ENCODE results near the gene TMEM94.
"Not testable (repeated sequence)": the region's sequence is repeated elsewhere in the genome, so short reads cannot be mapped to it uniquely, and the experiment has no call there.

The TMEM94 gene

DNA sequence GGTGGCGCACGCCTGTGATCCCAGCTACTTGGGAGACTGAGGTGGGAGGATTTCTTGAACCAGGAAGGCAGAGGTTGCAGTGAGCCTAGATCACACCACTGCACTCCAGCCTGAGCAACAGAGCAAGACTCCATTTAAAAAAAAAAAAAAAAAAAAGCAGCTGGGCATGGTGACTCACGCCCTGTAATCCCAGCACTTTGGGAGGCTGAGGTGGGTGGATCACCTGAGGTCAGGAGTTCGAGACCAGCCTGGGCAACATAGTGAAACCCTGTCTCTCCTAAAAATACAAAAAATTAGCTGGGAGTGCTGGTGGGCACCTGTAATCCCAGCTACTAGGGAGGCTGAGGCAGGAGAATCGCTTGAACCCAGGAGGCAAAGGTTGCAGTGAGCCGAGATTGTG is 10.5 kb upstream of the TMEM94 start:
- DNase-seq, result not testable (repeated sequence)

DNA sequence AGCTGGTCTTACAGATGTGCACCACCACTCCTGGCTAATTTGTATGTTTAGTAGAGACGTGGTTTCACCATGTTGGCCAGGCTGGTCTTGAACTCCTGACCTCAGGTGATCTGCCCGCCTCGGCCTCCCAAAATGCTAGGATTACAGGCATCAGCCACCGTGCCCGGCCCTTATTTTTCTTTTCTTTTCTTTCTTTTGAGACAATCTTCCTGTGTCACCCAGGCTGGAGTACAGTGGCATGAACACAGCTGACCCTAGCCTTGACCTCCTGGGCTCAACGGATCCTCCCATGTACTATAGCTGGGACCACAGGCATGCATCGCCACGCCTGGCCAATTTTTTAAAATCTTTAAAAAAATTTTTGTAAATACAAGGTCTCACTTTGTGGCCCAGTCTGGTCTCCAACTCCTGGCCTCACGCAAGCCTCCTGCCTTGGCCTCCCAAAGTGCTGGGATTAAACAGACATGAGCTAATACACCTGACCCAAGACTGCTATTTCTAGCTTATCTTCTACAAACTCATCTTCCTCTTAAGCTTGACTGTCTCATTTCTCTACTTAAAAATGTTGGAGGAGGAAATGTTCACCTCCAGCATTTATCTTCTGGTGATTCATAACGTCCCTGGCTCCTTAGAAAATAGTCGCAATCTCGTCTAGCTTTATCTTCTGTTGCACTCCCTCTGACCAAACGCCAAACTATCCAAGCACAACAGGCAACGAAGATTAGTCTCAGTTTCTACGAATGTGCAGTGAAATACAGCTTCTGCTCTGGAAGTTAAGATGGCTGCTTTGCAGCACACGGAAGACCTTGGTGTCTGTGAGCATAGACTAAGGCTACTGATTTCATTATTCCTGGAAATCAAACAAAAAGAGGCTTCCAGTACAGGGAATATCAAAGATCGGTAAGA is 8.2 kb upstream of the TMEM94 start:
- DNase-seq, result no peak

DNA sequence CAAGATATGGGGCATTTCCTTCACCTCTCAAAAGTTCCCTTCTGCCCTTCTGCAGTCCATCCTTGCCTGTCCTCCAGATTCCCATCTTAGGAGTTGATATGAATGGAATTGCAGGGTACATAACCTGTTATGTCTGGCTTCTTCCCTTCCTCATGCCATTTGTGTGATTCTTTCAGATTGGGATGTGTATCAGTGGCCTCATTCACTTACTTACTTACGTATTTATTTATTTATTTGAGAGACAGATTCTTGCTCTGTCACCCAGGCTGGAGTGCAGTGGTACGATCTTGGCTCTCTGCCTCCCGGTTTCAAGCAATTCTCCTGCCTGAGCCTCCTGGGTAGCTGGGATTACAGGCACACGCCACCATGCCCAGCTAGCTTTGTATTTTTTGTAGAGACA is 6.2 kb upstream of the TMEM94 start:
- no peak for DNase-seq

- DNase-seq, result no peak
These were observed 2.2 kb upstream of the TMEM94 start for GRCh38 chr17:75454193-75454592.

GRCh38 chr17:75454672-75455071 is 1.8 kb upstream of the TMEM94 start:
- DNase-seq, result not testable (repeated sequence)

DNA sequence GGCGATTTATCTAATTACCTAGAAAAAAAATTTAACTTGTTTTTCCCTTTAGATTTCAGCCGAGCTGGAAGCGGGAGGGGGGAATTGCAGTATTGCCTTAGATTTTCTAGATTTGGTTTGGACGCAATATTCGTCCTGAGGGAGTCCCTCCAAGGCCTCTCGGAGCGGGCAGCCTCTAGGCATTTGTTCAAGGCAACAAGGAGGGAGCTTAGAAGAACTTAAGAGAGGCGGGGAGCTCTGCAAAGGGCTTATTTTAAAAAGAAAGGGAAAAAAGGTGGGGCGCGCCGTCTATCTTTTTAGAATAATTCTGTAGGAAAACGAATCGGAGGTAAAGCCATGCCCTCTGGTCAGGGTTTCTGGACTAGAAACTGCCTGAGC is 407 bp upstream of the TMEM94 start:
- no peak for DNase-seq

DNA sequence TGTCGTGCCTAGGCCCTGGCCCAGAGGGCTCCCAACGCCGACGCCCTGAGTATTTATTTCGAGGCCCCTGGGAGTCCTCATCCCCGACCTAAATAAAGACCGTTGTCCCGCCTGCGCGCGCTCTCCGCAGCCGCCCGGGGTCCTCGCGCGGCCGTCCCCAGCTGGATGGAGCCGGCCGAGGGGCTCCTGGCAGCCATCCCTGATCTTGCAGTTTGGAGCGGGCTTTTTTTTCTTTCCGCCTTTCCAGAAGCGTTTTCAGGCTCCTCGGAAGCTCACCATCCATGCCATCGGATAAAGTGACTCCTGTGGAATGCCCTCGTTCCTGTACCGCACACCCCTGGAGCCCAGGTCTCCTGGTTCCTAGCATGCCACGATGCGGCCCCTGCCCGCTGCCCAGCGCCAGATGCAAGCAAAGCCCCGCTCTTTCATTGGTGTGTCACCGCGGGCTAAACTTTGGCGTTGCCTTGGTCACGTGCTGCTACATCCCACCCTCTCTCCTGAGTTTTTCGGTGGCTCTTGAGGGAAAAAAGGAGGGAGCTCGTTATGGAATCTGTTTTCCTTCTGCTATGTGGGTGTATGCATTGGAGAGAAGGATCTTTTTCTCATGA is 716 bp downstream of the TMEM94 start:
- DNase-seq, result no peak

- DNase-seq, result no peak
These were observed 2.8 kb downstream of the TMEM94 start for GRCh38 chr17:75459246-75459589.

GRCh38 chr17:75459590-75460267 is 3.3 kb downstream of the TMEM94 start:
- DNase-seq, result no peak

DNA sequence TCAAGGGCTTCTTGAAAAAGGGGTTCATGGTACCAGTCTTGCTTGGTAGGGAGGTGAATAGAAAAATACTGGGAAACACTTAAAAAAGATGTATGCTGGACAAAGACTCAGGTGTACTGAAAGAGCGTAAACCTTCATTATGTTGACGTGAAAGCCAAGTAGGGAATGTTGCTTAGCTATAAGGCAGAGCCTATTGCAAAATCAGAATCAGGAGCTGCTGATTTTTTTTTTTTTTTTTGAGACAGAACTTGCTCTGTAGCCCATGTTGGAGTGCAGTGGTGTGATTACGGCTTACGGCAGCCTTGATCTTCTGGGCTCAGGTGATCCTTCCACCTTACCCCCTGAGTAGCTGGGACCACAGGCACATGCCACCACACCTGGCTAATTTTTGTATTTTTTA is 3.9 kb downstream of the TMEM94 start:
- DNase-seq, result no peak

DNA sequence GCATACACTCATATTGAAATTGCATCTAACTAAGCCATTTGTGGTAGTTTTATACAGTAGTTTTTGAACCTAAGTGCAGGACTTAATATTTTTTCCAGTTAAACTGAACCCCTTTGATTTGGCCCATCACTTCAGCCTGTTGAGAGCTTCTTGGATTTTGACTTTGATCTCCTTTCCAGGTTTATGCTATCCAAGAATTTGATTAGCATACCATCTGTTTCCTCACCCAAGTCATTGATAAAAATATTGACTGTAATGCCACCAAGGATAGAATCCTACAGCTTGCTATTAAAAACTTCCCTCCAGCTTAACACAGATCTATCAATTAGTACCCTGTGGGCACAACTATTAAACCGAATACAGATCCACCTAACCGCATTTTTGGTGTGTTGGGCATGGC is 7.2 kb downstream of the TMEM94 start:
- no peak for DNase-seq

DNA sequence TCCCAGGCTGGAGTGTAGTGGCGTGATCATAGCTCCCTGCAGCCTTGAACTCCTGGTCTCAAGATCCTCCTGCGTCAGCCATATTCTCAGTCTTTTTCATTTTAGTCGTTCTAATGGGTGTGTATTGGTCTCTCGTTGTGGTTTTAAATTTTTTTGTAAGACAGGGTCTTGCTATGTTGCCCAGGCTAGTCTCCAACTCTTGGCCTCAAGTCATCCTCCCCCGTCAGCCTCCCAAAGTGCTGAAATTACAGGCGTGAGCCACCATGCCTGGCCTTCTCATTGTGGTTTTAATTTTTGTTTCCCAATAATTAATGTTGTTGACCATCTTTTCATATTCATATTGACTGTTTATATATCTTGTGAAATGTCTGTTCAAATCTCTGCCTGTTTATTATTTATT is 8.6 kb downstream of the TMEM94 start:
- no peak for DNase-seq

DNA sequence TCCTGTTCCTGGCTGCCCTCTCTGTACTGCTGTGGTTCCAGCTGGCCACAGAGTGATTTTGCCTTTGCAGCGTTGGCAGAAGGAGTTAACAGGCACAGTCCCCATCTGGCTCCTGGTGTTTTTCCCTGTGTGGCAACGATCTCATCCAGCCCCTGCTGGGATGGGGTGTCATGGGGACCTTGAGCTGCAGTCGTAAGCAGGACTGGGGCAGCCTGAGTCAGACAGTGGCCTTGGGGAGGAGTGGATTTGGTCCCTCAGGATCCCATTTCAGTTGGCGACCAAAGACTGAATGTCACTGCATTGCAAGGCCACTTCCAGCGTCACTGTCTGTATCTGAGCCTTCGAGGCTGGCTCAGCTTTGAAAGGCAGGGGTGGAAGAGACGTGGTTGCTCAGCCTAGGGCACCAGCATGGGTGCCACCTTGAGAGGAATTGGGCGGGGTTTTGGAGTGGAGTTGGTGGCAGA is 11.9 kb downstream of the TMEM94 start:
- no peak for DNase-seq

GRCh38 chr17:75468779-75469373 is 12.4 kb downstream of the TMEM94 start:
- no peak for DNase-seq

DNA sequence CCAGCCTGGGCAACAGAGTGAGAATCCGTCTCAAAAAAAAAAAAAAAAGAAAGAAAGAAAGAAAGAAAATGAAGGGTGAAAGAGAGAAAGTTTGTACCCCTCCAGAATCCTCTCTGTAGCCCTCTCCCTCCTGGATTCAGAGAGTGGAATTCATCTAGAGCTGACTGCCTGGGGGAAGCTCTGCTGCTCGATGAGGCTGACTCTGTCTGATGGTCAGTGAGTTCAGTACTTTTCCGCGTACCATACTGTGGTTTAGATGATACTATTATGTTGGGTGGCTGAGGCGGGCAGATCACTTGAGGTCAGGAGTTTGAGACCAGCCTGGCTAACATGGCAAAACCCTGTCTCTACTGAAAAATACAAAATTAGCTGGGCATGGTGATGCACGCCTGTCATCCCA is 14.8 kb downstream of the TMEM94 start:
- DNase-seq, result no peak

- no peak for DNase-seq
These were observed 15.7 kb downstream of the TMEM94 start for GRCh38 chr17:75472119-75472518.

- DNase-seq, result no peak
These were observed 16.8 kb downstream of the TMEM94 start for GRCh38 chr17:75473246-75473645.

DNA sequence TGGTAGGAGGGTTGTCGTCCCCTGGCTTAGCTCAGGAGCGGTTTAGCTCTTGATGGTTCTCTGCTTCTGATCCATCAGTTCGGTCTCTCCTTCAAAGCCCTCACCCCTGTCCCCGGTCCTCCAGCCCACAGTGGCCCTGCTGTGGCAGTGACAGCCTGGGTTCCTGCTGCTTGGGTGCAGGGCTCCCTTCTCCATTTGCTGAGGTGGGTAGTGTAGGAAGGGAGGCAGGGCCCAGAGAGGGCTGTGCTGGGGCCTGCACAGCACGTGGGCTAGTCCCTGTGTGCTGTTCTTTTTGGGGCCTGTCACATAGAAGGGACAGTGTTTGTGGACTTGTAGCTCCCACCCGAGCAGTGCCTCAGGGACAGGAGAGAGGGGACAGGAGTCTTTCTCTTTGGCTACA is 18.3 kb downstream of the TMEM94 start:
- DNase-seq, result no peak

DNA sequence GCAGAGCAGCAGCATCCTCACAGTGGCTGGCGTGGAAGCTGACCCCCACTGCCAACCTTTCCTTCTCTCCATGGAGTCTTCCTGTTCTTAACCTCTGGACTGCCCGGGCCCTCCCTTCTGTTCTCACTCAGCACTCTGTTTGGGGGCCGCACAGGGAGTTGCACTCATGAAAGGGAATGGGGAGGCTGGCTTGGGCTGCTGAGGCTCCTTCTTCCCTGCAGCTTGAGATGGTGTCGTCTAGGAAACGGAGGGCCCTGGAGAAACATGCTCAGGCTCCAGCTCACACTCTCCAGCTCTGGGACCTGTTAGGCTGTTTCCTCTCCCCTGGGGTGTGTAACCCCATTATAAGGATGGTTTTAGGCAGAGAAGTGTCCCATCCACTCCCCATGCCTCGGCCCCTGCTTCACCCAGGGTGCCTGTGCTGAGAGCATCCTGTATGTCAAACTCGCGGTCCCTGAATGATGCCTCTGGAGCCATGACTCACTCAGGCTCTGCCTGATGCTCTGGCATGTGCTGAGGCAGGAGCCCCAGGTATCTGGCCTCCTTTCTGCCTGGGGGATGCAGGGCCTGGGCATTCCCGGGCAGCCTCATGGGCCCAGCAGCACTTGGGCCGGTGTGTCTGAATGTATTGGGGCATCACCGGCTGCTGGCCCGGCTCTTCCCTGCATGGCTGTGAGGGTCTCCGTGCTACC is 18.9 kb downstream of the TMEM94 start:
- DNase-seq, result no peak

DNA sequence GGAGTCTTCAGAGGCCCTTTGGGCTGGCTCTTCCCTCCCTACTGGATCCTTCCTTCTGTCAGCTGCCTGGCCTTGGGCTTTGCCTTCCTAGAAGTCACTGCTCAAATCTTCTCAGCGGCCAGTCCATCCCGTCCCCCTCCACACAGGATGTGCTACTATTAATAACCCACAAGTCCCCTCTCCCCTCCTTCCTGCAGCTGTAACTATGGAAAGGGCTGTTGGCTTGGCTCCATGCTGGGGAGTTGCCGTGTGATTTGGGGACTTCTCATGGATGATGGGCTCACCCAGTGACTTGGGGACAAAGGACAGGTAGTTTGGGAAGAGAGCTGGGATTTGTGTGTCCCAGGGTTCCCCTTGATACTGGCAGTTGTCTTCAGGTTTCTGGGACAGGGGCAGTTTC is 19.4 kb downstream of the TMEM94 start:
- no peak for DNase-seq

DNA sequence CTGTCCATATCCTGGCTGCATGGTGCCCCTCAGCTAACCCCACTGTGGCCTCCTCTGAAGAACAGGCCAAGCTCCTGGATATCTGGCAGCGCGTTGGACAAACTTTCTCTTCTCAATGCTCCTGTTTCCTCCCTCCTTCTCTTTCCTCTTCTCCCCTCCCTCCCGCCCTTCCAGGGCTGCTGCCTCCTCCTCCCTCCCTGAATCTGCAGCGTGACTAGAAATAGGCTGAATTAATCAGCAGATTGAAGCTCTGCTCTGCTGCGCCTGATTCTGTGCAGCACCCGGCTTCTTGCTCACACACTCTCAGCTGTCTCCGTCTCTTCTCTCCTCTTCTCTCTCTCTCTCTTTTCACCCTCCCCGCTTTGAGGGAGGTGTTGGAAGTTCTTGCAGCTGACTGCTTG is 19.8 kb downstream of the TMEM94 start:
- no peak for DNase-seq

DNA sequence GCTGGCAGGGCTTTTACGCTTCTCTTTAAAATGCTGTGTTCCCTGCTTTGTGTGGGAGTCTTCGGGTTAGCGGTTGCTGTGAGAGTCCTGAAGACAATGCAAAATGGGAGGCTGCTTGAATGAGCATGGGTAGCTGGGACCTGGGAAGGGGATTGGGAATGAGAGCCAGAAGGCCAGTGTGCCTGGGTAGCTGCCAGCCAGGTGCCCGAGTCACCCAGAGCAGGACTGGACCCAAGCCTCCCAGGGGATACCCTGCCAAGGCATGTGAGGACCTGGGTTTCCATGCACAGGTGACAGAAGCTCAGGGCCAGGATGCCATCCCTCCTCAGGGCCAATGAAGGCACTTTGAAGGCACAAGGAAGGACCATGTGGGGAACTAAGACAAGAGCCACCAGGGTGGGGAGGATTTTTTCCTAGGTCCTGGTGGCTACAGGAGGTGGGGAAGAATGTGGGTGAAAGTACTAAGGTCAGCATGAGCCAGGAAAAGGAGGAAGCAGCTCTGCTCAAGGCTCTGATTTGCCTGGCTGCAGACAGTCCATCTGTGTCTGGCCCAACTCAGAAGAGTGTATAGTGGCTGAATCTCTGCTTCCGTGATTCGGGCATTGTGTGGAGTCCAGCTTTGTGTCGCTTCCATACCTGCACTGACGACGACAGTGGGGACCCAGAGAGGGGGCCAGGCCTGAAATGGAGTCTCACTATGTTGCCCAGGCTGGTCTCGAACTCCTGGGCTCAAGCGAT is 20.5 kb downstream of the TMEM94 start:
- DNase-seq, result no peak
